HUES48 (cell line): ENCODE results near the gene FKBP9.

Experiments
- H3K27ac ChIP-seq: one replicate; pipeline ENCODE4 v1.7.0; 2013; ENCODE audit warnings: low read depth, low read length, inconsistent platforms
- H3K27me3 ChIP-seq: 2 replicates; pipeline ENCODE4 v1.6.1; 2013; ENCODE audit warnings: mild to moderate bottlenecking, low read length; ENCODE audit not compliant: control insufficient read depth, insufficient read depth
- H3K36me3 ChIP-seq: 2 replicates; pipeline ENCODE4 v1.6.1; 2013; ENCODE audit warnings: low read length; ENCODE audit not compliant: control insufficient read depth, insufficient read depth
- H3K4me1 ChIP-seq: 2 replicates; pipeline ENCODE4 v1.6.1; 2013; ENCODE audit warnings: mild to moderate bottlenecking, low read length; ENCODE audit not compliant: control insufficient read depth, insufficient read depth
- H3K4me3 ChIP-seq: 2 replicates; pipeline ENCODE4 v1.5.1; 2013; ENCODE audit warnings: mild to moderate bottlenecking, low read depth, low read length
- H3K9ac ChIP-seq: 2 replicates; pipeline ENCODE4 v1.6.1; 2013; ENCODE audit warnings: mild to moderate bottlenecking, low read depth, low read length, moderate library complexity
- H3K9me3 ChIP-seq: 2 replicates; pipeline ENCODE4 v1.6.1; 2013; ENCODE audit warnings: low read length; ENCODE audit not compliant: control insufficient read depth, insufficient read depth

Gene FKBP9

DNA sequence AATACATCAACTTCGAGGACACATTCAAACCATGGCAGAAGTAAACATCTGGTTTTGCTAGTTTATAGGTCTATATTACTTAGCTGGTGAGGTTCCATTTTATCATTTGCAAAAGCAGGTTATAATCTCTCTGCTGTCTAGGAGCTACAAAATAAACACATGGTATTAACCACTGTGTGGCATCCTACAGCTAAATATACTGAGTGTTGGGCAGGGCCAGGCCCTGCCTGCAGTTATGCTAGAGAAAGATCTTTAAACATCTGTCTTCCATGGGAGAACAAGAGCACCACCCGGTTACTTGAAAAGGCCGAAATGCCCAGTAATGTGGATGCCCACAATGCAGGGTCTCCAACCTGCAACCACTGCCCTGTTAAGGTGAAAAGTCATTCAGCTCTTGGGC lies 20.6 kb upstream of the FKBP9 start:
- Histone ChIP-seq H3K36me3 (no peaks in the 10 kb centered on the region), H3K4me3 (no peak overlapping the region), H3K27ac (no peak overlapping the region), H3K9me3 (no peaks in the 10 kb centered on the region), H3K9ac (no peak overlapping the region), H3K4me1 (peaks cover 5% of the 10 kb centered on the region), H3K27me3 (peaks cover 79% of the 10 kb centered on the region)

DNA sequence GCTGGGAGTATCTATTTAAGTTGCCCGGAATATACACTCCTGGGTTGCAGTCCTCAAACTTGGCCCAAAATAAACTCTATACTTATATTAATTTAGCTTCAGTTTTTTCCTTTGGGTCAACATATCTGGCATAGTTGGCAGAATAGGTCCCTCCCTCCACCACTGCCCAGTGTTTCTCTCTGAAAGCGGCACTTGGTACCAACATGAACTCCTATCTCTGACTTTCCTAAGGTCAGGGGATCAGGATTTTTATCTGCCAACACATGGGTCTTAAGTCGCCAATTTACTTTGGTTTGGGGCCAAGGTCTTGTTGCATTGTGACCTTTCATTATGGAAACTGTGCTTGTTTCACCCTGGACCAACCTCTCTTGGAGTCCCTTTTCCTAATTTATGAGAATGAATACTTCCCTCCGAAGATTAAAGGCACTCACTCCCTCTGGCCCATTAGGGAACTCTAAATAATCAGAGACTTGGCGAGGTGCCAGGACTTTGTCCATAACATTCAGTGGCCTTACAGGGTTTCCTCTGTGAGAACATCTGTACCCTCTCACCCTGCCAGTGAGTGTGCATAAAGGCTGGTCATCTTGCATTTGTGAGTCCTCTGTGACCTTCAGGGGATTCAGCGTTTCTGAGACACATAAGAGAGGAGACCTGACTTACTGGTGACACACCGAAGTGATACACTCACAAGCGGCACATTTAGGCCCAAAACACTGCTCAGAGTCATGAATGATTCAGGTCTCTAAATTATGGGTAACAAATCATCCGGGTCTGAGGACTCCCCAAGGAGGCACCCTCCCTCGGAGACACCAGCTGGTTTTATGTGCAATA lies 19.7 kb upstream of the FKBP9 start:
- Histone ChIP-seq H3K36me3 (no peaks in the 10 kb centered on the region), H3K27me3 (peaks cover 84% of the 10 kb centered on the region), H3K27ac (no peak overlapping the region), H3K4me1 (peaks cover 11% of the 10 kb centered on the region), H3K9ac (no peak overlapping the region), H3K9me3 (no peaks in the 10 kb centered on the region), H3K4me3 (no peak overlapping the region)

DNA sequence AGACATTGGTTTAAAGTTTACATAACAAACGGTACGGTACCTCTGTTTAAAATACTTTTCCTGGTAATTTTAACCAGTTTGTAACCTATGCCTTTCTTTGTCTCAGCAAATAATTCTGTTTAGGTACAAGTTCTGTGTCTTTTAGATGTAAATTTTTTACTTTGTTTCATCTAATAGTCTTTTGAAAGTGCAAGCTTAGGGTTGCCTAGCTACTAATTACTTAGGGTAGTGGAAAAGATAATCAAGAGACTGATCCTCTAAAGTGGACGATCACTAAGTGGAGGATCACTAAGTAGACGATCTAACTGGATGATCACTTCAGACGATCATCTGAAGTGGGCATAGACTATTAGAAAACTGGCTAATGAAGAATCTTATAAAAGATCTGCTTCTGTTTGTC lies 16.1 kb upstream of the FKBP9 start:
- H3K9ac ChIP-seq: no peak overlapping the region
- H3K36me3 ChIP-seq: no peaks in the 10 kb centered on the region
- H3K4me3 ChIP-seq: peak overlapping the region; percentile 55
- H3K9me3 ChIP-seq: peaks cover 4% of the 10 kb centered on the region; the same call in 1 of the 2 replicates
- peak overlapping the region; percentile 70 for H3K27ac ChIP-seq
- H3K27me3 ChIP-seq: peaks cover 98% of the 10 kb centered on the region
- H3K4me1 ChIP-seq: peaks cover 14% of the 10 kb centered on the region

DNA sequence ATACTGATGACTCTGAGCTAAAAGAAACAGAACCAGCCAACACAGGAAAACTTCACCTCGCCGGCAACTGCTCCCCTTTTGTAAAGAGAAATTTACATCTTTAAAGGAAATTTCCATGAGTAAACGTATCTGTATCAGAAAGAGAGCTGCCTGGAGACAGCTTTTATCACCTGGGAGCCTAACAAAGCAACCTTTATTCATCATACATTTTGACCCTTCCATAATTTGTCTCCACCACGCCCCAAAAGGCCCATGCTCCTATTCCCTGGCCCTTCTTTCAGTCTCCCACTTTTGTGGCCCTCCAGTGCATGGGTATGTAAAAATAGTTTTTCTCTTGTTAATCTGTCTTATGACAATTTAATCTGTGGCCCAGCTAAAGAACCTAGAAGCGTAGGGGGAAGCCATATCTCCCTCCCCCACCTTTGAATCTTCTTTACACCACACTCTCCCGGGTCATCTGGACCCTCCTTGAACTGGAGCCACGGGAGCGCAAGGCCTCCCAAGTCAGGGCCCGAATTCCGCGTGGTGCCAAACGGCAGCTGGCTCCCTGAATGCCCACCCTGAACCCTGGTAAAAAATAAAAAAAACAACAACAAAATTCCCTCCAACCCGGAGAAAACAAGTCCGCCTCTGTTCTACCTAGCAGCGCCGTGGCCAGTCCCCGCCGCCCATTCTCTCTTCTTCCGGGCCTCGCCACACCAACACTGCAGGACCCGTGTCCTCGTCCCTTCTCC lies 15.4 kb upstream of the FKBP9 start:
- H3K9me3 ChIP-seq: peaks cover 4% of the 10 kb centered on the region; the same call in 1 of the 2 replicates
- H3K27me3 ChIP-seq: peaks cover 98% of the 10 kb centered on the region
- H3K36me3 ChIP-seq: no peaks in the 10 kb centered on the region
- H3K9ac ChIP-seq: no peak overlapping the region
- peaks cover 14% of the 10 kb centered on the region for H3K4me1 ChIP-seq
- peak overlapping the region; percentile 55 for H3K4me3 ChIP-seq
- peak overlapping the region; percentile 70 for H3K27ac ChIP-seq

DNA sequence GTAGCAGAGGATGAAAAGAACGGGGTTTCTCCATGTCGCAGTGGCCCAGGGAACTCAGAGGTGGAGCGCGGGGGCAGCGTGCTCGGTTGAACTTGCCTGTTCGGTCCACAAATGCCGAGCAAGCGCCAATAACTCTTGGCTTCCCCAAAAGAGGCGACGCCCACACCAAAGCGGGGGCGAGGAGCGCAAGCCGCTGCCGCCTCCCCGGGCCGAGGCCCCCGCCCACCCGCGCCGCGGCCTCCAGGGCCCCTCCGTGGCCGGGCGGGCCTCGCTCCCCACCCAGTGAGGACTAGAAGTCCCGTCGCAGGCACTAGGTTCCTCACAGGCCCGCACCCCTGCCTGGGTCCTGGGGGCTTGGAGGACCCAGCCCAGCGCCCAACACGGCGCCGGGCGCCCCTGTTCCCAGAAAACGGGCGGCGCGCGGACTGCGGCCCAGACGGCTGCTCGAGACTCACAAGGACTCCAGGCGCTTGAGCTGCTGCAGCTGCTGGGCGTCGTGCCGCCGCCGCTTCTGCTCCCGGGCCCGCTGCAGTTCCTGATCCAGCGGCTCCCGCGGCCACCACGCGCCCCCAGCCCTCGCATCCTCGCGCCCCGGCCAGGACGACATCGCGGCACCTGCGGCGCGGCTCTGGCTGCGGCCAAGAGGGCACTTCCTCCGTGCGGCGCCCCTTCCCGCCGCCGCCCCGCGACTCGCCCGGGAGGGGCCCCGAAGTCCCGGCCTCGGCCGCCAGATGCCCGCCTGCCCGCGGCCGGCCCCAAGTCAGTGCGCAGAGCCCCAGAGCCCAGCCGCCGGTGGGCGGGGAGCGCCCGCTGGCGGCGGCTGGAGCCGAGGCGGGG lies 14.6 kb upstream of the FKBP9 start:
- Histone ChIP-seq H3K27me3 (peaks cover 95% of the 10 kb centered on the region), H3K36me3 (no peaks in the 10 kb centered on the region), H3K9ac (no peak overlapping the region), H3K9me3 (peaks cover 6% of the 10 kb centered on the region; the same call in 1 of the 2 replicates), H3K4me1 (peaks cover 14% of the 10 kb centered on the region), H3K4me3 (peak overlapping the region; percentile 55), H3K27ac (no peak overlapping the region)

DNA sequence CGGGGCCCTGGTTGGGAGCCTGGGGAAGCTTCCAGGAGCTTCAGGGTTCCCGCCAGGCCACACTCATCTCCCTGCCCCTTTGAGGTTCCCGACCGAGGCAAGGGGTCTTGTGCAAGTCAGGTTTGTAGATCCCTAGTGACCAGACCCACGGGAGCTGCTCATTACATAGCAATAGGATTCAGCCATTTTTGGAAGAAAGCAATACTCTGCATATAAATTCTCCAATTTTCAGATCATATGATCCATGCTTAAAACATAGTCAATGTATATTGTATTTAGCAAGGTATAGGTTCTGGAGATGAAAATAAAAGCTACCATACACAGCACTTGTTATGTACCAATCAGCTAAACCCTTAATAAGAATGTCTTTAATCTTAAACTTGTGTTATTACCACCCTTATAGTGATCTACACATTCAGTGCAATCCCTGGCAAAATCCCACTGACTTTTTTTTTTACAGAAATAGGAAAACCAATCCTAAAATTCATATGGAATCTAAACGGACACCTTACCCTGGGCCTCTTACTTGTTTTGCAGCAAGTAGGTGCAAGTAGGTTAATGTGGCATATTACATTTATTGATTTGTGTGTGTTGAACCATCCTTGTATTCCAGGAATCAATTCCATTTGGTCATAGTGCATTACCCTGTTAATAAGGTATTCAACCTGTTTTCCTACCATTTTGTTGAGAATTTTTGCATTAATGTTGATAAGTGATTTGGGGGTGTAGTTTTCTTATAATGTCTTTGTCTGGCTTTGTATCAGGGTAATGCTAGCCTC lies 13.8 kb upstream of the FKBP9 start:
- no peak overlapping the region for H3K27ac ChIP-seq
- H3K9ac ChIP-seq: no peak overlapping the region
- peaks cover 14% of the 10 kb centered on the region for H3K4me1 ChIP-seq
- H3K4me3 ChIP-seq: peak overlapping the region; percentile 55; the same call in 1 of the 2 replicates
- H3K9me3 ChIP-seq: peaks cover 11% of the 10 kb centered on the region; the same call in 1 of the 2 replicates
- H3K27me3 ChIP-seq: peaks cover 95% of the 10 kb centered on the region
- H3K36me3 ChIP-seq: no peaks in the 10 kb centered on the region

DNA sequence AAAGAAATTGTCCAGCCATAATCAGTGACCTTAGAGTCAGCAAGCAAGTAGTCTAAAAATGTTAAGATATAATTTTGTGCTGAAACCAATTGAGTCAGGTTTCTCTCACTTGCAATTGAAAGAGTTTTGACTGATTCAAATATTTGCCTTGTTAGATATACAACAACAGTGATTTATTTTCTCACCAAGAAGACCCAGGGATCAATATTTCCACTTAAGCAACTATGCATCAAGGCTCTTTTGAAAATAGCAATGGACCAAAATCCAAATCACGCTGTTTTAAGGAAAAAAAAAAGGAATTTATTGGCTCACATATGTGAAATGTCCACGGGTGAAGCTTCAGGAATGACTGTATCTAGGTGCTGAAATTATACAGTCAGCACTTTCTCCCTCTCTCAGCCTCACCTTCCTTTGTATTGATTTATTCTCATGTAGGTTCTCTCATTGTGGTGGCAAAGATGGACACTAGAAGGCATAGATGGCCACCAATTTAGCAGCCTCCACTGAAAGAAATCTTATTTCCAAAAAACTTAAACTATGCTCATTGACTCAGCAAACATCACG lies 9.7 kb upstream of the FKBP9 start:
- H3K4me1 ChIP-seq: peaks cover 2% of the 10 kb centered on the region; the same call in 1 of the 2 replicates
- H3K36me3 ChIP-seq: no peaks in the 10 kb centered on the region
- peaks cover 62% of the 10 kb centered on the region for H3K27me3 ChIP-seq
- peaks cover 11% of the 10 kb centered on the region for H3K9me3 ChIP-seq
- H3K9ac ChIP-seq: no peak overlapping the region
- H3K27ac ChIP-seq: no peak overlapping the region
- H3K4me3 ChIP-seq: no peak overlapping the region

DNA sequence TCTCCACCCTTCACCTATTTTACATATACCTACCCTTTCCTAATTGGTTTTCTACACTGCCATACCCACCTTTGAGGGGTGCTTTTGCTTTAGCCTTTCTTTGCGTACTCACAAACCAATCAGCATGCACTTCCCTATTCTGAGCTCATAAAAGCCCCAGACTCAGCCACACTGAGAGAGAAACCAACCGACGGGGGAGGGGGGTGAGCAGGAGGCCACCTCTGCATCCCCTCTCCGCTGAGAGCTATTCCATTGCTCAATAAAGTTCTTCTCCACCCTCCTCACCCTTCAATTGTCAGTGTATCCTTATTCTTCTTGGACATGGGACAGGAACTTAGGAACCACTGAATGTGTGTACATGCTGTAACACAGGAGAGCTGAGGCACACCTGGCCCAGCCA lies 9.0 kb upstream of the FKBP9 start:
- Histone ChIP-seq H3K27ac (no peak overlapping the region), H3K4me1 (peaks cover 2% of the 10 kb centered on the region; the same call in 1 of the 2 replicates), H3K4me3 (no peak overlapping the region), H3K9ac (no peak overlapping the region), H3K27me3 (peaks cover 60% of the 10 kb centered on the region), H3K36me3 (no peaks in the 10 kb centered on the region), H3K9me3 (peaks cover 11% of the 10 kb centered on the region)

DNA sequence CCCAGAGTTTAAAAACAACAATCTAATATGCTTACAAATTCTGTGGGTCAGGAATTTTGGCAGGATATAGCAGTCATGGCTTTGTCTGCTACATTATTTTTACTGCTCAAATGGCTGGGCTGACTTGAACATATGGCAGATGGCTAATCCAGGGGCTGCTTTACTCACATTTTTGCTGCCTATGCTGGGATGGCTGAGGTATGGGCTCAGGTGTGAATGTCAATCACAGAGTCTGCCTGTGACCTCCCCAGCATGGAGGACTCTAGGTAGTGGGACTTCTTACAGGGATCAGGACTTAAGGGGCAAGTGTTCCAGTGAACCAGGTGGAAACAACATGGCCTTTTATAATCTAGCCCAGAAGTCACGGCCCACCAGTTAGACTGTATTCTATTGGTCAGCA lies 4.4 kb upstream of the FKBP9 start:
- Histone ChIP-seq H3K4me1 (no peaks in the 10 kb centered on the region), H3K4me3 (no peak overlapping the region), H3K27me3 (peaks cover 42% of the 10 kb centered on the region), H3K9me3 (peaks cover 2% of the 10 kb centered on the region; the same call in 1 of the 2 replicates), H3K9ac (no peak overlapping the region), H3K27ac (no peak overlapping the region), H3K36me3 (no peaks in the 10 kb centered on the region)
